Transverse colon (tissue), 4 donors: Measurements from ENCODE around the gene SLC7A6OS.

Experiments
- CTCF ChIP-seq, 5 experiments: fragments of 200-600 bp in 3 of 5; fragments of 450-650 bp in 2 of 5; sonication (generic) in 3 of 5; IDR thresholded peaks; 1 replicate in 2 of 5; 2 replicates in 3 of 5; pipeline ENCODE4 v1.5.1; 2016 to 2017; ENCODE audit warnings: antibody characterized with exemption in 5 of 5, inconsistent platforms in 3 of 5, mild to moderate bottlenecking in 2 of 5, moderate library complexity in 1 of 5
- POLR2A ChIP-seq: fragments of 450-650 bp; IDR thresholded peaks from one replicate; pipeline ENCODE4 v1.6.1; 2016; ENCODE audit warnings: antibody characterized with exemption, mild to moderate bottlenecking, moderate library complexity
- POLR2AphosphoS5 ChIP-seq, 3 donors: sonication (generic); formaldehyde crosslinking; IDR thresholded peaks; one replicate each; pipeline ENCODE4 v1.6.1; 2016; ENCODE audit warnings: antibody characterized with exemption in 3 of 3

- TF ChIP-seq CTCF (IDR thresholded peaks at IDR 0.05) = no peak
- TF ChIP-seq POLR2AphosphoS5 (IDR thresholded peaks at IDR 0.05) = no peak
- TF ChIP-seq POLR2A = no peak
Measured at GRCh38 chr16:68288252-68288650, 22.5 kb downstream of the SLC7A6OS start.
